AG09309 (cell line): ENCODE data around the gene TGM4.

ENCODE experiments used
- DNase-seq: peaks from one replicate; pipeline ENCODE4 v3.0.0-alpha.2; 2010; ENCODE audit warnings: low read depth
- H3K4me3 ChIP-seq: 2 replicates; pipeline ENCODE4 v1.5.1; 2011; ENCODE audit warnings: mild to moderate bottlenecking, low read depth, low read length, moderate library complexity; ENCODE audit not compliant: control insufficient read depth
- CTCF ChIP-seq: IDR thresholded peaks from 2 replicates; pipeline ENCODE4 v1.5.1; 2011; ENCODE audit warnings: mild to moderate bottlenecking, low read depth, low read length, inconsistent platforms; ENCODE audit not compliant: insufficient read depth, control insufficient read depth; ENCODE audit errors: missing control alignments

Gene TGM4

GRCh38 chr3:44962621-44963393 is 88.4 kb downstream of the TGM4 start:
- no peak for DNase-seq
- no peak for TF ChIP-seq CTCF
- no peak overlapping the region for H3K4me3 ChIP-seq

GRCh38 chr3:44963571-44964325 is 89.3 kb downstream of the TGM4 start:
- no peak for TF ChIP-seq CTCF
- no peak for DNase-seq
- H3K4me3 ChIP-seq = no peak overlapping the region
